CD4-positive, alpha-beta T cell treated with Interleukin-10 for 1 hour (primary cell): Measurements from ENCODE around the gene PPP2R1A.
A peak's percentile ranks its signal among the peaks of the same experiment; 100 is the strongest.

Experiments
- DNase-seq: peaks from one replicate; pipeline ENCODE4 v3.0.0-alpha.2; 2020

Gene PPP2R1A

GRCh38 chr19:52189735-52190486, at the start of gene PPP2R1A:
PPP2R1A (plus strand) TSS chr19:52190052; CDS start chr19:52190097, 45 bp downstream.
- DNase-seq = peak; percentile 100

- DNase-seq = no peak
Measured at GRCh38 chr19:52141203-52141602, 48.6 kb upstream of the PPP2R1A start.

- no peak for DNase-seq
Measured at GRCh38 chr19:52142001-52142595, 47.8 kb upstream of the PPP2R1A start.

GRCh38 chr19:52148256-52148655, 41.6 kb upstream of the PPP2R1A start:
- no peak for DNase-seq

GRCh38 chr19:52155596-52156359, 34.1 kb upstream of the PPP2R1A start:
- no peak for DNase-seq

GRCh38 chr19:52170304-52170703, 19.5 kb upstream of the PPP2R1A start:
- DNase-seq = no peak

GRCh38 chr19:52170863-52171320, 19.0 kb upstream of the PPP2R1A start:
- DNase-seq = no peak

GRCh38 chr19:52171321-52172169, 18.3 kb upstream of the PPP2R1A start, which contains the start of gene ZNF836:
ZNF836 (minus strand) TSS chr19:52171621; CDS start chr19:52168072, 3,549 bp downstream.
- peak; percentile 95 for DNase-seq

- DNase-seq = no peak
Measured at GRCh38 chr19:52172347-52172746, 17.5 kb upstream of the PPP2R1A start.

- no peak for DNase-seq
Measured at GRCh38 chr19:52176574-52176973, 13.3 kb upstream of the PPP2R1A start.

- DNase-seq = no peak
Measured at GRCh38 chr19:52187407-52187806, 2.4 kb upstream of the PPP2R1A start.

GRCh38 chr19:52188822-52189734, 774 bp upstream of the PPP2R1A start:
- no peak for DNase-seq

GRCh38 chr19:52190487-52191293, 838 bp downstream of the PPP2R1A start:
- DNase-seq = no peak

GRCh38 chr19:52191389-52191788, 1.5 kb downstream of the PPP2R1A start:
- DNase-seq = no peak

- no peak for DNase-seq
Measured at GRCh38 chr19:52191951-52192350, 2.1 kb downstream of the PPP2R1A start.

- DNase-seq = no peak
Measured at GRCh38 chr19:52196256-52196967, 6.6 kb downstream of the PPP2R1A start.

- no peak for DNase-seq
Measured at GRCh38 chr19:52197964-52198363, 8.1 kb downstream of the PPP2R1A start.

GRCh38 chr19:52198678-52199077, 8.8 kb downstream of the PPP2R1A start:
- no peak for DNase-seq

GRCh38 chr19:52200044-52200443, 10.2 kb downstream of the PPP2R1A start:
- no peak for DNase-seq
